WI38 (cell line): Measurements from ENCODE around the gene DCC.

ENCODE experiments used
- H3K4me3 ChIP-seq: 2 replicates; pipeline ENCODE4 v1.5.1; 2011; ENCODE audit warnings: low read depth, mild to moderate bottlenecking, control low read depth, low read length
- TF ChIP-seq, protein P1 (sequence below): IDR thresholded peaks from 2 replicates; pipeline ENCODE4 v1.5.1; 2012; ENCODE audit warnings: low read depth, mild to moderate bottlenecking, control low read depth, low read length

Gene DCC

DNA sequence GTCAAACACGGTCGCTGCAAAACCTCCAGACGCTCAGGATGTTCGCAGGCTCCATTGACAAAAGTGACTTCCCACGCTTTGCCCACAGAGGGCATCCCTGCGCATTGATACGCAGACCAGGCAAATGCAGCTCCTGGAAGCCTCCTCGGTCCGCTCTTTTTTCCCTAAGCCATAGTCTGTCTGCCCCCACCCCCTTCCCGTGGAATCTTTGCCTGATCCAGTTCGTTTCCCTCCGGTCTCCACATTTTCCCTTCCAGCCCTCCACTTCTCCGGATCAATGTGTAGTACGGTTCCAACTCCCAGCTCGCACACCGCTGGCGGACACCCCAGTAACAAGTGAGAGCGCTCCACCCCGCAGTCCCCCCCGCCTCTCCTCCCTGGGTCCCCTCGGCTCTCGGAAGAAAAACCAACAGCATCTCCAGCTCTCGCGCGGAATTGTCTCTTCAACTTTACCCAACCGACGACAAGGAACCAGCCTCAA lies at the start of gene DCC:
DCC (plus strand) TSS at position 307 of the 481 bp plus-strand sequence. CDS start 591 bp downstream, outside the sequence.
- H3K4me3 ChIP-seq = no peak within 1 kb of the TSS
- TF ChIP-seq, protein P1, sequence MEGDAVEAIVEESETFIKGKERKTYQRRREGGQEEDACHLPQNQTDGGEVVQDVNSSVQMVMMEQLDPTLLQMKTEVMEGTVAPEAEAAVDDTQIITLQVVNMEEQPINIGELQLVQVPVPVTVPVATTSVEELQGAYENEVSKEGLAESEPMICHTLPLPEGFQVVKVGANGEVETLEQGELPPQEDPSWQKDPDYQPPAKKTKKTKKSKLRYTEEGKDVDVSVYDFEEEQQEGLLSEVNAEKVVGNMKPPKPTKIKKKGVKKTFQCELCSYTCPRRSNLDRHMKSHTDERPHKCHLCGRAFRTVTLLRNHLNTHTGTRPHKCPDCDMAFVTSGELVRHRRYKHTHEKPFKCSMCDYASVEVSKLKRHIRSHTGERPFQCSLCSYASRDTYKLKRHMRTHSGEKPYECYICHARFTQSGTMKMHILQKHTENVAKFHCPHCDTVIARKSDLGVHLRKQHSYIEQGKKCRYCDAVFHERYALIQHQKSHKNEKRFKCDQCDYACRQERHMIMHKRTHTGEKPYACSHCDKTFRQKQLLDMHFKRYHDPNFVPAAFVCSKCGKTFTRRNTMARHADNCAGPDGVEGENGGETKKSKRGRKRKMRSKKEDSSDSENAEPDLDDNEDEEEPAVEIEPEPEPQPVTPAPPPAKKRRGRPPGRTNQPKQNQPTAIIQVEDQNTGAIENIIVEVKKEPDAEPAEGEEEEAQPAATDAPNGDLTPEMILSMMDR = no peak

DNA sequence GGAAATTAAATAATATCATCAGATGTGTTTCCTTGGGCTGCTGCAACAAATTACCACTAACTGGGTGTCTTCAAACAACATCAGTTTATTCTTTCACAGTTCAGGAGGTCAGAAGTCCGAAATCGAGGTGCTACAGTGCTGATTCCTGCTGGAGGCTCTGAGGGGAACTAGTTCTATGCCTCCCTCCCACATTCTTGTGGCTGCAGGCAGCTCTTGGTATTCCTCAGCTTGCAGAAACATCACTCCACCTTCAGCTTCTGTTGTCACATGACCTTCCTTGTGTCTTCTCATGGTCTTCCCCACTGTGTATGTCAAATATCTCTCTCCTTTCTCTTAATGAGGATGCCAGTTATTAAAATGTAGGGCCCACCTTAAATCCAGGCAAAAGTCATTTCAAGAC lies 29.3 kb upstream of the DCC start:
- TF ChIP-seq, protein P1 = no peak
- no peak overlapping the region for H3K4me3 ChIP-seq

DNA sequence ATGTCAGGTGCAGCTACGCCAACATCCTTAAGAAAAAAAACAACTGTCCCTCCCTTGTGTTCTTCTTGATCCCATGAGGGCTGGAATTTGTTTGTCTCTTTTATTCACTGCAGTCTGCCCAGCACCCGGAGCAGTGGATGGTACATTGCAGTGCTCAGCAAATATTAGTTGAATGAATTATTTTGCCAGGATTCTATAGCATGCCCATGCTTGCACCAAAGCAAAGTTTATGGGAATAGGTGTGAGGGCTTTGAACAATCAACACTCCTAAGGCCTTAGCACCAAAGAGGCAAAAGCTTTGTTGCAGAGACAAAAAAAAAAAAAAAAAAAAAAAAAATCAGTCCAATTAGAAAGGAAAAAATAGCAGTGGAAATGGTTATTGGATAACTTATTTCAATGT lies 28.7 kb upstream of the DCC start:
- no peak overlapping the region for H3K4me3 ChIP-seq
- TF ChIP-seq, protein P1 = no peak

- TF ChIP-seq, protein P1 = no peak
- H3K4me3 ChIP-seq = no peak overlapping the region
Measured at GRCh38 chr18:52312346-52312745, 27.7 kb upstream of the DCC start.

DNA sequence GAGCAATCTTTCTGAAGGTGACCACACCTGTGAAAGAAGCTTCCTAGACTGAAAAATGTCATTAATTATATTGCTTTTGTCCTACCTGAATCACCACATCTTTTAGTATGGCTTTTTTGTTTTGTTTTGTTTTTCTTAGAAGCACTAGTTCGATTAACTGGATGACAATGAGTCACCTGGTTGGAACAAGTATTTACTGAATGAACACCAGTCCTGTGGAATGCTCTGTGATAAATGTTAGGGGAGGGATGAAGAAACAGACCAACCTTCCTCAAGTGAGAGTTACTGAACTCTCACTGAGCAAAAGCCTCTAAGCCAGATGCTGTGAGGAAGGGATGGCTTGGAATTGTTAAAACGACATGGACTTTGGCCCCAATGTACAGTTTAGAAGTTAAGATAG lies 26.8 kb upstream of the DCC start:
- TF ChIP-seq, protein P1 = no peak
- no peak overlapping the region for H3K4me3 ChIP-seq

GRCh38 chr18:52319424-52319983 lies 20.5 kb upstream of the DCC start:
- H3K4me3 ChIP-seq = no peak overlapping the region
- TF ChIP-seq, protein P1 = no peak

DNA sequence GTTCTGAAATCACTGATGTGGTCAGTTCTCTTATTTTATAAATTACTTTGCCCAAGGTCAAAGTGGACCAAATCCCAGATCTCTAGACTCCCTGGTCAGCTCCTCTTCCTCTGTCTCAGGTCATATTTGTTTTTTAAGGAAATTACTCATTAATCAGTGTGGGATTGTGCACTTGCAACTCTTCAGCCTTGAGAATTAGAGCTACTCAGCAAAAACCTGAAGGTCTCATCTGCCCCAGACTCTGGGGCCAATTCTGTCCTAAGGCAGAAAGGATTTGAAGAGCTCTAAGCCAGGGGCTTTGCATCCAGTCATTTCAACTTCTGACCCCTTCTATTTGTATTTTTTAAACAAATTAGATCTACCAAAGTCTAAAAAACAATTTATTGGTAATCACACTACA lies 17.7 kb upstream of the DCC start:
- no peak overlapping the region for H3K4me3 ChIP-seq
- TF ChIP-seq, protein P1 = no peak
